Hepatocyte (in vitro differentiated cells): Measurements from ENCODE around the gene C2CD4C. TPM values are rescaled to one million over a fixed set of nuclear protein-coding genes. Genes with fewer than 3 reads are reported as not detected.
"Not testable (repeated sequence)": the region's sequence is repeated elsewhere in the genome, so short reads cannot be mapped to it uniquely, and the experiment has no call there.

ENCODE experiments used
- DNase-seq: peaks from one replicate; pipeline ENCODE4 v3.0.0-alpha.2; 2016; ENCODE audit warnings: low spot score
- H2AFZ ChIP-seq: fragments of 200-600 bp; sonication (generic); 2 replicates; pipeline ENCODE4 v1.6.0; 2016; ENCODE audit warnings: antibody characterized with exemption, mild to moderate bottlenecking
- H3K27ac ChIP-seq: fragments of 200-600 bp; sonication (generic); 2 replicates; pipeline ENCODE4 v1.5.1; 2016; ENCODE audit warnings: mild to moderate bottlenecking
- H3K27me3 ChIP-seq: fragments of 200-600 bp; sonication (generic); 2 replicates; pipeline ENCODE4 v1.6.1; 2016
- H3K36me3 ChIP-seq: fragments of 200-600 bp; sonication (generic); replicated peaks from 2 replicates; pipeline ENCODE4 v1.5.1; 2016; ENCODE audit warnings: low read depth; ENCODE audit not compliant: insufficient read depth
- H3K4me1 ChIP-seq: fragments of 200-600 bp; sonication (generic); 2 replicates; pipeline ENCODE4 v1.5.1; 2016; ENCODE audit warnings: mild to moderate bottlenecking, moderate library complexity; ENCODE audit not compliant: insufficient read depth
- H3K4me2 ChIP-seq: fragments of 200-600 bp; sonication (generic); 2 replicates; pipeline ENCODE4 v1.6.0; 2016
- H3K4me3 ChIP-seq: fragments of 200-600 bp; sonication (generic); 2 replicates; pipeline ENCODE4 v1.5.1; 2016; ENCODE audit warnings: mild to moderate bottlenecking
- H3K79me2 ChIP-seq: fragments of 200-600 bp; sonication (generic); 2 replicates; pipeline ENCODE4 v1.6.0; 2017; ENCODE audit warnings: mild to moderate bottlenecking
- H3K9me2 ChIP-seq: fragments of 200-600 bp; sonication (generic); replicated peaks from 2 replicates; pipeline ENCODE4 v1.6.0; 2017; ENCODE audit warnings: mild to moderate bottlenecking; ENCODE audit not compliant: insufficient read depth
- H3K9me3 ChIP-seq: fragments of 200-600 bp; sonication (generic); 2 replicates; pipeline ENCODE4 v1.5.1; 2016; ENCODE audit warnings: low read depth, mild to moderate bottlenecking
- H4K20me1 ChIP-seq: fragments of 200-600 bp; sonication (generic); 2 replicates; pipeline ENCODE4 v1.6.0; 2016; ENCODE audit warnings: mild to moderate bottlenecking; ENCODE audit not compliant: insufficient read depth, poor library complexity, severe bottlenecking
- EZH2 ChIP-seq: fragments of 200-600 bp; sonication (generic); IDR thresholded peaks from 2 replicates; pipeline ENCODE4 v1.6.1; 2016; ENCODE audit warnings: antibody characterized with exemption, mild to moderate bottlenecking, borderline replicate concordance
- EZH2phosphoT487 ChIP-seq: fragments of 200-600 bp; sonication (generic); IDR thresholded peaks from one replicate; pipeline ENCODE4 v1.6.1; 2018; ENCODE audit warnings: antibody characterized with exemption, mild to moderate bottlenecking, low read depth, moderate library complexity; ENCODE audit not compliant: unreplicated experiment, severe bottlenecking
- WGBS: methylation state at CpG from one replicate; pipeline ENCODE4 v1.1.6; 2016; ENCODE audit warnings: low lambda C conversion rate; ENCODE audit errors: missing lambda C conversion rate; 5-methylcytosine and 5-hydroxymethylcytosine counted together
- polyA plus RNA-seq: library from polyadenylated mRNA; unstranded; fragments of >200 nt; fragmentation: Nextera tagmentation; extraction: Ambion mirVana; gene quantifications from 2 replicates; pipeline ENCODE4 v1.2.1, GENCODE V29; 2016
- total RNA-seq: library from RNA; depleted of rRNA; stranded (reverse); fragments of >200 nt; gene quantifications from 2 replicates; pipeline ENCODE4 v1.2.3, GENCODE V29; 2014
- TF ChIP-seq, protein P1 (sequence below): fragments of 200-600 bp; sonication (generic); IDR thresholded peaks from 2 replicates; pipeline ENCODE4 v1.5.1; 2016; ENCODE audit warnings: antibody characterized with exemption, mild to moderate bottlenecking; ENCODE audit not compliant: poor library complexity

Gene C2CD4C
- total and polyA plus RNA-seq, 2 experiments from 2014 or later = 3.4 to 4.6 TPM

DNA sequence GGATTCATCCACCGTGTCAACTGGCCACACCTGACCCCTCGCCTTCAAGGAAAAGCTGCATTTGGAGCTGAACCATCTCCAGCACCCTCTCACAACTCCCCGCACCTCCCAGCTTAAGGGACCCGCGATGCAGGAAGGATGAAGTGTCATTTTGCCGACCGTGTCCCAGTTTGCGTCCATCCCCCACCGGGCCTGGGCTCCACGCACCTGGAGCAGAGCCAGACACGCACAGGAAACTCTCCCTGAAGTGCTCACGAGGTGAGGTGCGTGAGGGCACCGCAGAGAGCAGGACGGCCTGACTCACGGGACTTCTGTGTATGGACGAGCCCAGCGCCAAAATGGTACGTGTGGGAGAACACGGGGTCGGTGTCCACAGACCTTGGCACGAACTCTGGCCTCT, 44.7 kb upstream of the C2CD4C start:
- H3K9me2 ChIP-seq = no peaks in the 10 kb centered on the region
- H2AFZ ChIP-seq = no peak overlapping the region
- 96% methylated on average over 22 of the region's 22 CpGs for WGBS
- H3K36me3 ChIP-seq = no peaks in the 10 kb centered on the region
- no peaks in the 10 kb centered on the region for H3K4me1 ChIP-seq
- H3K27me3 ChIP-seq = no peaks in the 10 kb centered on the region
- DNase-seq = no peak
- TF ChIP-seq EZH2phosphoT487 = no peak
- no peak for TF ChIP-seq EZH2
- TF ChIP-seq, protein P1, sequence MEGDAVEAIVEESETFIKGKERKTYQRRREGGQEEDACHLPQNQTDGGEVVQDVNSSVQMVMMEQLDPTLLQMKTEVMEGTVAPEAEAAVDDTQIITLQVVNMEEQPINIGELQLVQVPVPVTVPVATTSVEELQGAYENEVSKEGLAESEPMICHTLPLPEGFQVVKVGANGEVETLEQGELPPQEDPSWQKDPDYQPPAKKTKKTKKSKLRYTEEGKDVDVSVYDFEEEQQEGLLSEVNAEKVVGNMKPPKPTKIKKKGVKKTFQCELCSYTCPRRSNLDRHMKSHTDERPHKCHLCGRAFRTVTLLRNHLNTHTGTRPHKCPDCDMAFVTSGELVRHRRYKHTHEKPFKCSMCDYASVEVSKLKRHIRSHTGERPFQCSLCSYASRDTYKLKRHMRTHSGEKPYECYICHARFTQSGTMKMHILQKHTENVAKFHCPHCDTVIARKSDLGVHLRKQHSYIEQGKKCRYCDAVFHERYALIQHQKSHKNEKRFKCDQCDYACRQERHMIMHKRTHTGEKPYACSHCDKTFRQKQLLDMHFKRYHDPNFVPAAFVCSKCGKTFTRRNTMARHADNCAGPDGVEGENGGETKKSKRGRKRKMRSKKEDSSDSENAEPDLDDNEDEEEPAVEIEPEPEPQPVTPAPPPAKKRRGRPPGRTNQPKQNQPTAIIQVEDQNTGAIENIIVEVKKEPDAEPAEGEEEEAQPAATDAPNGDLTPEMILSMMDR = no peak
- no peak overlapping the region for H3K27ac ChIP-seq
- no peaks in the 10 kb centered on the region for H3K9me3 ChIP-seq
- H3K4me2 ChIP-seq = no peak overlapping the region
- no peak overlapping the region for H3K4me3 ChIP-seq
- H4K20me1 ChIP-seq = peaks cover 3% of the 10 kb centered on the region
- H3K79me2 ChIP-seq = peaks cover 36% of the 10 kb centered on the region

DNA sequence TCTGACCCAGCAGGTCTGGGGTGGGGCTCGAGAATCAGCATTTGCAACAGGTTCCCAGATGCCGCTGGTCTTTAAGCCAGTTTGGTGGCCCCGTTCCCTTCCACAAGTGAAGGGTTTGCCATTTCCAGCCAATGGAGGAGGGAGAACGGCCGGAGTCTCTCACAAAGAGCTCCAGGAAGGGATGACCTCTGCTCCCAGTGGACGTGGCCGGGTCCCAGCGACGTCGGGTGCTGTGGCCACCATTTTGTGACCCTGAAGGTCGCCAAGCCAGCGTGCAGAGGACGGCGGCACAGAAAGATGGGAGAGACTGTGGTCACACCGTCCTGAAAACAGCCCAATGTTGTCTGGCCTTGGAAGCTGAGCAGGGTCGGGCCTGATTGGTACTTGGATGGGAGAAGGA, 43.9 kb upstream of the C2CD4C start:
- Histone ChIP-seq H3K27ac (no peak overlapping the region), H2AFZ (no peak overlapping the region), H3K9me2 (no peaks in the 10 kb centered on the region), H4K20me1 (peaks cover 2% of the 10 kb centered on the region), H3K27me3 (no peaks in the 10 kb centered on the region), H3K4me2 (no peak overlapping the region), H3K9me3 (no peaks in the 10 kb centered on the region), H3K4me1 (peaks cover 6% of the 10 kb centered on the region), H3K79me2 (peaks cover 34% of the 10 kb centered on the region), H3K4me3 (no peak overlapping the region), H3K36me3 (no peaks in the 10 kb centered on the region)
- 92% methylated on average over 13 of the region's 16 CpGs for WGBS
- no peak for TF ChIP-seq EZH2phosphoT487
- TF ChIP-seq EZH2 = no peak
- TF ChIP-seq, protein P1 = no peak
- DNase-seq = no peak

DNA sequence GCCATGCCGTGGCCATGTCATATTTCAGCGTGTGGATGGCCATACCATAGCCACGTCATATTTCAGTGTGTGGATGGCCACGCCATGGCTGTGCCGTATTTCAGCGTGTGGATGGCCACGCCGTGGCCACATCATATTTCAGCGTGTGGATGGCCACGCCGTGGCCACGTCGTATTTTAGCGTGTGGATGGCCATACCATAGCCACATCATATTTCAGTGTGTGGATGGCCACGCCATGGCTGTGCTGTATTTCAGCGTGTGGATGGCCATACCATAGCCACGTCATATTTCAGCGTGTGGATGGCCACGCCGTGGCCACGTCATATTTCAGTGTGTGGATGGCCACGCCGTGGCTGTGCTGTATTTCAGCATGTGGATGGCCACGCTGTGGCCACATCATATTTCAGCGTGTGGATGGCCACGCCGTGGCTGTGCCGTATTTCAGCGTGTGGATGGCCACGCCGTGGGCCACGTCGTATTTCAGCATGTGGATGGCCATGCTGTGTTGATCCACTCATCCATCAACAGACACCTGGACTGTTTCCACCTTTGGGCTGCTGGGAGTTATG, 42.0 kb upstream of the C2CD4C start:
- not testable (repeated sequence) for H3K27ac ChIP-seq, H3K9me2 ChIP-seq, H3K36me3 ChIP-seq, H3K9me3 ChIP-seq, DNase-seq, H3K27me3 ChIP-seq, H3K4me2 ChIP-seq, H2AFZ ChIP-seq, H3K4me3 ChIP-seq, H4K20me1 ChIP-seq
- 99% methylated on average over 32 of the region's 33 CpGs for WGBS
- Histone ChIP-seq H3K79me2 (peaks cover 23% of the 10 kb centered on the region), H3K4me1 (peaks cover 17% of the 10 kb centered on the region)

DNA sequence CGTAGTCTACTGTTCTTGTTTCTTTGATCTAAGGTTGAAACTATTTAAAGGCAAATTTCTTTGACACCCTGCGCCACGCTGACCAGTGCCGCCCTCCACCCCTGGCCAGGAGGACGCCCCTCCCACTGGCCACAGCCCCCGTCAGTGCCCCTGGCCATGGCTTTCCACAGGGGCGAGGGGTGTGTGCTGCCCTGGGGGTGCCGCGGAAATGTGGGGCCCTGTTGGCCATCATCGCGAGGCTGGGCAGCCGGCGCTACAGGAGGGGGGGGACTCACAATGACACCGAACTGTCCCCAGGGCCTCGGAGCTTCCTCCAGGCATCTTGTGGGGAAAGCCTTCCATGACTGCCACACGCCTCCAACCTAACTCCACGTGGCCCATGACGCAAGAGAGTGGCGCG, 41.0 kb upstream of the C2CD4C start:
- H3K27me3 ChIP-seq = no peaks in the 10 kb centered on the region
- peaks cover 17% of the 10 kb centered on the region for H3K4me1 ChIP-seq
- TF ChIP-seq EZH2phosphoT487 (no peak), EZH2 (no peak)
- TF ChIP-seq, protein P1 = no peak
- no peaks in the 10 kb centered on the region for H3K9me2 ChIP-seq
- no peaks in the 10 kb centered on the region for H3K36me3 ChIP-seq
- H3K4me3 ChIP-seq = no peak overlapping the region
- H4K20me1 ChIP-seq = no peaks in the 10 kb centered on the region
- no peak for DNase-seq
- no peak overlapping the region for H3K4me2 ChIP-seq
- peaks cover 13% of the 10 kb centered on the region for H3K79me2 ChIP-seq
- H3K27ac ChIP-seq = no peak overlapping the region
- H2AFZ ChIP-seq = no peak overlapping the region
- WGBS = 98% methylated on average over 18 of the region's 20 CpGs
- H3K9me3 ChIP-seq = no peaks in the 10 kb centered on the region
